ENCODE measurements around the gene TOM1. TPM values are rescaled to one million over a fixed set of nuclear protein-coding genes. Genes with fewer than 3 reads are reported as not detected.

TOM1 gene
- total RNA-seq, 2 experiments from 2014 or later: 13.9 to 14.5 TPM

DNA sequence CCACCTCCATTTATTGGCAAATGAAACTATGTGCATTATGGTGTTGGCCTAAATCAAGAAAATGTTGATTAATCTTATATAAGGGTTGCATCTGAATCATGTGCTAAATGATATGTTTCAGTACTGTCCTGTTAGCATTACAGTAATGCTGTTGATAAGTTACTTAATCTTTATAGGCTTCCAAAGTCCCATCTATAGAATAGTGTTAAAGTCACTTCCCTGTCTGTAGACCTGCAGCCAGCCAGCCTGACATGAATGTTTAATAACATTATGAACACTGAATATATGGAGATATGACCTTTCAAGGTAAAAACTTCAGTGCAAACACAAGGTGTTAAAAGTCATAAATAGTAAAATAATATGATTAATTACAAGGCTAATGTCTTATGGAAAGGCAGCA is 3.6 kb upstream of the TOM1 start:
- Mint-ChIP-seq H3K36me3 (peaks cover 18% of the 10 kb centered on the region), H3K27ac (no peak overlapping the region), H3K27me3 (no peaks in the 10 kb centered on the region), H3K4me1 (peaks cover 14% of the 10 kb centered on the region), H3K9me3 (no peaks in the 10 kb centered on the region), H3K4me3 (no peak overlapping the region)
- no peak for DNase-seq

DNA sequence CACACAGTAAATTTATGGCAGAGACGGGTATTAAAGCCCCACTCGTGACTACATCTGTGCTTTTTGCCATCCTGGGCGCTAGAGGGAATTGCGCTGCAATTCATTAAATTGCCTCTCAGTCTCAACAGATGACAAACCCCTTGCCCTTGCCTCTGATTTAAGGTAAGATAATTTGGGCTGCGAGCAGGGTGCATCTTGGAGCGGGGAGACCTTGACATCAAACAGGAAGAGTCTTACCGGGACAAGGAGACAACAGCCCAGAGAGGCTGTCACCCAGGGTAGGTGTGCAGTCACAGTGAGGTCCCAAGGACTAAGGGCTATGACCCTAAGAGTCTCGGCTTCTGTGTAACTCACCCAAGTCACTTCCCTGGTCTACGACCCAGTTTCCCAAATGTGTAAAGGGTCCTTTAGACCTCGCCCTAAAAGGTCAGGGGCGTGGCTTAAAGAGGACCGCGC is 449 bp upstream of the TOM1 start:
- H3K4me1 Mint-ChIP-seq: peaks cover 29% of the 10 kb centered on the region

DNA sequence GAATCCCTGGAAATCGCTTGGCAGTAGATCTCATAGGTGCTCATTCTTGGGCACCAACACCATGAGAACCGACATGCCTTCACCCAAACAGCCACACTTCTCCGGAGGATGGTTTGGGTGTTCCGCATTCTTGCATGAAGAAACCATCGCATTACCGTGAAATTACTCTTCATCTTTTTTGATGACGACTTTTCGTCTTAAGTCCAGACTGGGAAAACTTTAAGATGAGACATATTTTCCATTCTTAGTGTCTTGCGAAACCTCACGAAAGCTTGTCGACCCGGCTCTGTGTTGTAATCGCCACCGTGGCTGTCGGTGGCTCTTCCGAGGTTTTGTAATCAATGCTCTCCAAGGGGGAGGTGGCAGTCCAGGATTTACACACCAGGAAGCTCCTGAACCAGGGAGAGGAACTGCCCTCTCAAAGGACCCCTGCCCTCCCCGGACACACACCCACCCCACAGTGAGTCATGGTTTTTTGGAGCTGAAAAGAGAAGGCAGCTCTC is 1.7 kb downstream of the TOM1 start:
- Mint-ChIP-seq H3K9me3 (no peaks in the 10 kb centered on the region), H3K4me1 (peaks cover 37% of the 10 kb centered on the region), H3K27me3 (no peaks in the 10 kb centered on the region), H3K27ac (no peak overlapping the region), H3K36me3 (peaks cover 8% of the 10 kb centered on the region), H3K4me3 (peak overlapping the region; percentile 53)
- DNase-seq: no peak

More for the DNA sequence above, 449 bp upstream of the TOM1 start:
- peak overlapping the region; percentile 87 for H3K27ac Mint-ChIP-seq
- peak overlapping the region; percentile 83 for H3K4me3 Mint-ChIP-seq
- no peaks in the 10 kb centered on the region for H3K9me3 Mint-ChIP-seq
- no peak for DNase-seq
- H3K36me3 Mint-ChIP-seq: peaks cover 8% of the 10 kb centered on the region
- no peaks in the 10 kb centered on the region for H3K27me3 Mint-ChIP-seq

DNA sequence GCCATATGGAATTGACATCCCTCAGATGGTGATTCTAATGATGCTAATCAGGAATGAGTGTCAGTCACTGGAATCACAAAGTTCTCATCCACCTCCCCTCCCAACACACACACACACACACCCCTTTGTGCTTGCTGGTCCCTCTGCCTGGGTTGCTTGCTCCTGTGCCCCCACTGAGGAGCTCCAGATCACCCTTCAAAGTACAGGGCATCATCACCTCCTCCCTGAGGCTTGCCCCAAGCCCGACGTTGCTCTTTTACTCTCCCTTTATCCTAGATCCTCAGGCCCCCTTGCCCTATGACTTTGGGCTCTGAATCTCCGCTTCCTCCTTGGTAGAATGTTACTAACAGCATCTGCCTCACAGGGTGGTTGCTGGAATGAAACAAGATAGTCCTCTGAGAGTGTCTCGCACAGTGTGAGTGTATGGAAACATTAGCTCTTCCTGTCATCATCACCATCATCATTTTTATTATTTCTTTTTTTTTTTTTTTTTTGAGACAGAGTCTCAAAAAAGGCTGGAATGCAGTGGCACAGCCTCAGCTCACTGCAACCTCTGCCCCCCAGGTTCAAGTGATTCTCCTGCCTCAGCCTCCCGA is 3.4 kb downstream of the TOM1 start:
- Mint-ChIP-seq H3K9me3 (no peaks in the 10 kb centered on the region), H3K27me3 (no peaks in the 10 kb centered on the region), H3K27ac (no peak overlapping the region), H3K36me3 (peaks cover 6% of the 10 kb centered on the region), H3K4me1 (peaks cover 50% of the 10 kb centered on the region), H3K4me3 (no peak overlapping the region)
- no peak for DNase-seq

DNA sequence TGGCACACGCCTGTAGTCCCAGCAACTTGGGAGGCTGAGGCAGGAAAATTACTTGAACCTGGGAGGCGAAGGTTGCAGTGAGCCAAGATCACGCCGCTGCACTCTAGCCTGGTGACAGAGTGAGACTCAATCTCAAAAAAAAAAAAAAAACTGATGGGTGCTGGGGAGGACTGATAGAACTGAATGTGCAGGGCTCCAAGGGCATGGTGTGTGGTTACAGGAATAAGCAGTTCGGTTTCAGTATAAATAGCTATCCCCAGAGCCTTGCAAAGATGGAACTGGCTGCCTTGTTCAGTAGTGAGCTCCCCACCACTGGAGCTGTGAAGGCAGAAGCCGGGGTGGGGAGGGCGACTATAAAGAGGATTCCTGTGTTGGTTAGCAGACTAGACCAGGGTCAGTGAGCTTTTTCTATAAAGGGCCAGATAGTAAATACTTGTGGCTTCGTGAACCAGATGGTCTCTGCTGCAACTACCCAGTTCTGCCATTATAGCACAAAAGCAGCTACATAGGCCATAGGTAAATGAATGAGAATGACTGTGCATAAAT is 5.9 kb downstream of the TOM1 start:
- no peak for DNase-seq
- H3K4me1 Mint-ChIP-seq: peaks cover 60% of the 10 kb centered on the region
- H3K4me3 Mint-ChIP-seq: no peak overlapping the region
- no peaks in the 10 kb centered on the region for H3K27me3 Mint-ChIP-seq
- no peaks in the 10 kb centered on the region for H3K9me3 Mint-ChIP-seq
- no peak overlapping the region for H3K27ac Mint-ChIP-seq
- H3K36me3 Mint-ChIP-seq: peaks cover 5% of the 10 kb centered on the region

DNA sequence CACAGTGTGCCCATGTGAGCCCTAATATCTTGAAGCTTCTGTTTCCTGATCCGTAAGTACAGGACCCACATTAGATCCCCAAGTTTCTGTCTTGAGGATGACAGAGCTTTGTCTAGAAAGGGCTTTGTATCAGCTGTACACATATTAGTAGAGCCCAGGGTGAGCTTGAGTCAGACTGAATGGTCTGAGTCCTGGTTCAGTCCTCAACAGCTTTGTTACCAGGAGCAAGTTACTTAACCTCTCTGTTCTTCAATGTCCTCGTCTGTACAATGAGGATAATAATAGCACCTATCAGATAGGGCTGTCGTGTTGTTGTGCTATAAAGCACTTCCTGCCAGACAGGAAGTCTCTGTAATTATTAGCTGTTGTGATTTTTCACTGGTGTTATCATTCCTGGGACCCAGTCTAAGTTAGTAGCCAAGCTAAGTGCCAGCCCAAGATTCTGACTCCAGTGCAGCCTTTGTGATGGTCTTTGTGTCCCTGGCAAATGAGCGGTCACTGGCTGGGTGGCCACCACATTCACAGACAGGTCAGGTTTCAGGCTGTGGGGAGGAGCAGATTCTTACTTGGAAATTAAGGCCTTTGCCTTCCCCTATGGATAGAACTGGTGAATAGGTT is 6.8 kb downstream of the TOM1 start:
- H3K36me3 Mint-ChIP-seq: peaks cover 5% of the 10 kb centered on the region
- no peak overlapping the region for H3K27ac Mint-ChIP-seq
- no peaks in the 10 kb centered on the region for H3K27me3 Mint-ChIP-seq
- DNase-seq: no peak
- H3K9me3 Mint-ChIP-seq: no peaks in the 10 kb centered on the region
- H3K4me3 Mint-ChIP-seq: no peak overlapping the region
- H3K4me1 Mint-ChIP-seq: peaks cover 62% of the 10 kb centered on the region

DNA sequence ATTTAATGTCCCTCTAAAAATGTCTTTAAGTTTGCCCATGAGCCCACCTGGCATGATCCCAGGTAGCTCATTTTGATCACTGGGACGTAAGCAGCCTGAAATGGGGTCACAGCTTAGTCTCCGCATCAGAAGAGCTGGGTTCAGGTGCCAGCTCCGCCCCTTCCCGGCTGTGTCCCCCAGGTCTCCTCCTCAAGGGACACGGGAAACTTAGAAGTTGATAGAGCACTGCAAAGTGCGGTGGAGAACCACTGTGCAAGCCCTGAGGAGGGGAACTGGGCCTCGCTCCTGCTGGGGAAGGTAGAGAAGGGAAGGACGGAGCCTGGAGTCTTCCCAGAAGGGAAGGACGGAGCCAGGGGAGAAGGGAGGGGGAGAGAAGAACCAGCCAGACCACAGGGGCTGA is 7.7 kb downstream of the TOM1 start:
- no peak for DNase-seq
- H3K27me3 Mint-ChIP-seq: no peaks in the 10 kb centered on the region
- peaks cover 64% of the 10 kb centered on the region for H3K4me1 Mint-ChIP-seq
- H3K36me3 Mint-ChIP-seq: peaks cover 5% of the 10 kb centered on the region
- H3K9me3 Mint-ChIP-seq: no peaks in the 10 kb centered on the region
- no peak overlapping the region for H3K4me3 Mint-ChIP-seq
- no peak overlapping the region for H3K27ac Mint-ChIP-seq

DNA sequence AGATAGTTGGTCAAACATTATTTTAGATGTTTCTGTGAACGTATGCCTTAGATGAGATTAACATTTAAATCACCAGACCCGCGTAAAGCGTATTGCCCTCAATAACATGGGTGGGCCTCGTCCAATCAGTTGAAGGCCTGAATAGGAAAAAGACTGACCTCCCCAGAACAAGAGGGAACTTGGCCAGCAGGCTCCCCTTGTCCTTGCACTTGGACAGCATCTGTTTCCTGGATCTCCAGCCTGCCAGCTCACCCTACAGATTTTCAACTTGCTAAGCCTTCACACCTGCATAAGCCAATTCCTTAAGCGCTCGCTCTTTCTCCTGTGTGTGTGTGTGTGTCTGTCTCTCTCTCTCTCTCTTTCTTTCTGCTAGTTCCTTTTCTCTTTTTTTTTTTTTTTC is 8.2 kb downstream of the TOM1 start:
- H3K27ac Mint-ChIP-seq: peak overlapping the region; percentile 8
- H3K27me3 Mint-ChIP-seq: no peaks in the 10 kb centered on the region
- H3K4me3 Mint-ChIP-seq: no peak overlapping the region
- H3K36me3 Mint-ChIP-seq: peaks cover 5% of the 10 kb centered on the region
- DNase-seq: no peak
- peaks cover 64% of the 10 kb centered on the region for H3K4me1 Mint-ChIP-seq
- no peaks in the 10 kb centered on the region for H3K9me3 Mint-ChIP-seq

DNA sequence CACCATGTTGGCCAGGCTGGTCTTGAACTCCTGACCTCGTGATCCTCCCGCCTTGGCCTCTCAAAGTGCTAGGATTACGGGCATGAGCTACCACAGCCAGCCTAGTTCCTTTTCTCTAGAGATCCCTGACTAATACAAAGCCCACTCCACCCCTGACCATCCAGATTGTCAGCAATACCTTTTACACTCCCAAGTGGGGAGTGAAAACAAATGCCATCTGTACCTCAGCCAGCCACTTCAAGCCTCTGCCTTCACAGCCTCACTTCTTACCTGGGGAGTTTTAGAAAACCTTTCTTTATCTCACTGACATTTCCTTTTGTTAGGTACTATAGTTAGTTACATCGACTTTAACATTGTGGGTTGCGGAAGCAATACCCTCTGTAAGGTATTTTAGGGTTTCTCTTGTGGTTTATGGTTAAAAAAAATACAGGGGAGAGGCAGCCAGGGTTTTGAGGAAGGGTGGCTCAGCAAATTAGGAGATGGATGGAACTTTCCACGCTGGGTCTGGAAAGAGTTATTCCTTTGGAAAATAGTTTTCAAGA is 8.9 kb downstream of the TOM1 start:
- peaks cover 64% of the 10 kb centered on the region for H3K4me1 Mint-ChIP-seq
- no peak for DNase-seq
- H3K36me3 Mint-ChIP-seq: peaks cover 5% of the 10 kb centered on the region
- peak overlapping the region; percentile 61 for H3K27ac Mint-ChIP-seq
- no peaks in the 10 kb centered on the region for H3K27me3 Mint-ChIP-seq
- H3K4me3 Mint-ChIP-seq: no peak overlapping the region
- no peaks in the 10 kb centered on the region for H3K9me3 Mint-ChIP-seq

DNA sequence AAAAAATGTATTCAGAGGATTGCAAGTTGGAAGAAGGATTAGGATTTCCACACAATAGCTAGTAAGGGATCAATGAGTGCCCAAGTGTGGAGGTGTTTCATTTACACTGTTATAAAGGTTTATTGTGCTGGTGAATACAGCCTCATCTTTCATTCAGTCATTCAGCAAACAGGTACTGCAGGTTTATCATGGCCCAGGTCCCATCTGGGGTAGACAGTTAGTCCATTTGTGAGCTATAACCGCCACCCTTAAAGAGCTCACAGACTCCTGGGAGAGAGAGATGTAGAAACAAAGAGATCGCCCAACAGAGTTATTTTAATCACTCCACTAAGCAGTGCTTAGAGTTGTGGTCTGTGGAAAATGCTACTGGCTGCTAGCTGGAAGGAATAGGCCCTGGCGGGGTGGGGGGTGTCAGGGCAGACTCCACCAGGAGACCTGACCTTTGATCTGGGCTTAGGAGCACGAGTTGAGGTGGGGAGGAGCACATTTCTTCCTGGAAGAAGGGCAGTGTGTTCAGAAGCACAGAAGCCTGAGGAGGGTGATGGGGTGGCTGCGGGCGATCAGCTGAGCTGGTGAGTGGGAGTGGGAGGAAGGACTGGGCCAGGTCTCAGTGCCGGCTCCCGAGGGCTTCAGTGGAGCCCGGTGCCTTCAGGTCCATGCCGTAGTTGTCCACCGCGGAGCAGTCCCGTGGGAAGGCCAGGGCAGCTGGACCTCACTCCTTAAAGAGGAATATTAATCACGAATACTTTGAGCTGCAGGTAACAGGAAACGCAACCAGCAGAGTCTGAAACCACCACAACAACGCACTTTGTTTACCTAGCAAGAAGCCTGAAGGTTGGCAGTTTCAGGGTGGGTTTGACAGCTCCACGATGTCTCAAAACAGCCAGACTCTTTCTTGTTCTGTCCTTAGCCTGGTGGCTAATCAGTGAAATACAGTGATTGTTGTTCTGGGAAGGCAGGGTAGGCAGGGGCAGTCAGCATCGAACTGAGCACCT is 11.2 kb downstream of the TOM1 start:
- H3K27ac Mint-ChIP-seq: no peak overlapping the region
- H3K27me3 Mint-ChIP-seq: no peaks in the 10 kb centered on the region
- H3K9me3 Mint-ChIP-seq: no peaks in the 10 kb centered on the region
- H3K36me3 Mint-ChIP-seq: peaks cover 5% of the 10 kb centered on the region
- peaks cover 62% of the 10 kb centered on the region for H3K4me1 Mint-ChIP-seq
- no peak overlapping the region for H3K4me3 Mint-ChIP-seq
- DNase-seq: no peak

DNA sequence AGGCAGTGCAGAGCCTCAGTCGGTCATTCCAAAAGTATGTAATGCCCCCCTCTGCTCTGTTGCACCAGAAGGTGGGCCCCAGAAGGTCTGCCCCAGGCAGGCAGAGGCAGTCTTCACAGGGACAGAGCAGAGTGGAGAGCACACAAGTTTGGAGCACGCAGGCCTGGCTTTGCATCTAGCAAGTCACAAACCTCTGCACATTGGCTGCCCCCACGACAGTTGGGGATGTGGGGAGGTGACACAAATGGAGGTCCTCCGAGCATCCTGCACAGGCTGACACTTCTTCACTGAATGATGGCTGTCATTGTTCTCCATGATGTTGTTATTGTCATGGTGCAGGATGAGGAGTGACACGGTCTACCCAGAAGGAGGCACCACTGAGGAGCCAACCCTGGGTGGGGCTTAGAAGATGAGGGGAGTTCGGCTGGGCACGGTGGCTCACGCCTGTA is 11.9 kb downstream of the TOM1 start:
- H3K27me3 Mint-ChIP-seq: no peaks in the 10 kb centered on the region
- peaks cover 5% of the 10 kb centered on the region for H3K36me3 Mint-ChIP-seq
- H3K27ac Mint-ChIP-seq: no peak overlapping the region
- peaks cover 56% of the 10 kb centered on the region for H3K4me1 Mint-ChIP-seq
- no peak for DNase-seq
- H3K4me3 Mint-ChIP-seq: no peak overlapping the region
- H3K9me3 Mint-ChIP-seq: no peaks in the 10 kb centered on the region

DNA sequence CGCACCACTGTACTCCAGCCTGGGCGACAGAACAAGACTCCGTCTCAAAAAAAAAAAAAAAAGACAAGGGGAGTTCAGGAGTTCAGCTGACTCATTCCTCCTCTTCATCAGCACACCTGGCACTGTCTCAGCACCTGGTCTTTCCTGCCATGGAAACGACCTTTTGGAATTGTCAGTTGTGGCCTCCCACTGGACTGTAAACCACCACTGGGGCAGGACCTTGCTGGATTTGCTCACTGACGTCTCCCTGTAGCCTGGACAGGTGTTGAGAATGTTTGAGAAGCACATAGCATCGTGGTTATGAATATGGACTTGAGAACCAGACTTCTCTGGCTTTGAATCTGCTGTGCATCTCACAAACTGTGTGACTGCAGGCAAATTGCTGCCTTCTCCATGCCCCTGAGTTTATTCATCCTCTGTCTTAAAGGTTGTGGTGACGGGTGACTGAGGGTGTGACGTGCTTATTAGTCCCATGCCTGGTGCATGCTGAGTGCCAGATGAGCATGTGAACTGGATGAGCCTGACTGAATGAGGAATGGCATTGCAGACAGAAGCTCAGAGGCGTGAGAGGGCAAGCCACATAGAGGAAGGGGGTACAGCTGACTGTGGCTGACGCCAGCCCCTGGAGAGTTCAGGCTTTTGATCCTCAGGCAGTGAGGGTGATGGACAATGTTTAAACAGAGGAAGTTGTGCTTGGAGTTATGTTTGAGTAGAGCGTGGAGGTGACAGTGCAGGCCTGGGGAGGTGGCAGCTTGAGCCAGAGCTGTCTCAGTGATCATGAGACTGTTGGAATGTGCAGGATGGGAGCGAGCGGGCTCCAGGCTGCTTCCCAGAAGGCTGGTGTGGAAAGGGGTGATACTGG is 12.7 kb downstream of the TOM1 start:
- Mint-ChIP-seq H3K9me3 (no peaks in the 10 kb centered on the region), H3K36me3 (peaks cover under 1% of the 10 kb centered on the region), H3K27ac (peak overlapping the region; percentile 55), H3K4me1 (peaks cover 47% of the 10 kb centered on the region), H3K4me3 (no peak overlapping the region), H3K27me3 (no peaks in the 10 kb centered on the region)
- no peak for DNase-seq

DNA sequence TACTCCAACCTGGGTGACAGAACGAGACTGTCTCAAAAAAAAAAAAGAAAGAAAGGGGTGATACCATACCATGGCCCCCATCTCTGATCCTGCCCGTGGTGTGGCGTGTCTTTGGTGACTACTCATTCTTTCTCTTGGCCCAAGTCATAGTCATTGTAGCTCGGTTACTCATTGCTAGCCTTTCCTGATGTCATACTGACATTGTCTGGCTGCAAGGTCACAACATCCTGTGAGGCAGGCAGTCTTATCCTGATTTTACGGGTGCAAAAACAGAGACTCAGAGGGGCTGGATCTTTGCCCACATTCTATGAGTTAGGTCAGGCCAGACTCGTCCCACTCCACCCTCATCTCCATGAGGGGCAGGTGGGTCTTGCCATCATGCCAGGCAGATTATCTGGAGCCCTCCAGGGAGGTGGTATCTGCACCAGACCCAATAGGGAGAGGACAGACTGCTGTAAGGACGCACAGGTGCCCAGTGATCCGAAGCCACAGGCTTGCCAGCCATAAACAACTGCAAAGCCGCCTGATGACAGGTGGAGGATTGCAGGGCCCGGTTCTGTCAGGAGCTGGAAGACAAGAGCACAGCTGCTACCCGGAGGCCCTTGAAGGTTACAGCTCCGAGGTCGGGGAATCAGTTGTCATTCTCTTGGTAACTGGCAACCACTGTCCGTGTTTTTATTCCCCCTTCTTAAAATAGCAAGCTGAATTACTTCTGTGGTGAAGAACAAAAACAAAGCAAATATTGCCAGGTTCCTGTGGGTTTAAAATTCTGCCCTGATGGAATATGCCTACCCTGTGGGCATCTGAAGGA is 13.8 kb downstream of the TOM1 start:
- DNase-seq: peak; percentile 19
- Mint-ChIP-seq H3K27me3 (no peaks in the 10 kb centered on the region), H3K27ac (no peak overlapping the region), H3K36me3 (no peaks in the 10 kb centered on the region), H3K9me3 (no peaks in the 10 kb centered on the region), H3K4me1 (peaks cover 38% of the 10 kb centered on the region), H3K4me3 (no peak overlapping the region)

Data from activated naive CD8-positive, alpha-beta T cell treated with anti-CD3 and anti-CD28 coated beads for 36 hours (primary cell).